Measurements from ENCODE around the gene SLC24A3.

GRCh38 chr20:19301843-19302242, 89.4 kb downstream of the SLC24A3 start:
- no peak for TF ChIP-seq CTCF (optimal IDR thresholded peaks at IDR 0.05 in 1 of 3, IDR thresholded peaks at IDR 0.05 in 1 of 3, conservative IDR thresholded peaks at IDR 0.05 in 1 of 3; ENCODE audit: extremely low read depth in 1 of 3, insufficient read depth in 2 of 3, low read length in 3 of 3)
- no peak for TF ChIP-seq EZH2 (IDR thresholded peaks at IDR 0.05; ENCODE audit: low read length)
